Osteoblast (primary cell): ENCODE measurements around the gene ACOD1. TPM values are rescaled to one million over a fixed set of nuclear protein-coding genes. Genes with fewer than 3 reads are reported as not detected.
A peak's percentile ranks its signal among the peaks of the same experiment; 100 is the strongest.
"Not testable (repeated sequence)": the region's sequence is repeated elsewhere in the genome, so short reads cannot be mapped to it uniquely, and the experiment has no call there.

Experiments used
- DNase-seq: peaks from one replicate; pipeline ENCODE4 v3.0.0; 2011; ENCODE audit warnings: low spot score, mixed read lengths; ENCODE audit not compliant: insufficient read length; ENCODE audit errors: missing footprints
- H2AFZ ChIP-seq: 2 replicates; pipeline ENCODE4 v1.6.0; 2011; ENCODE audit warnings: mild to moderate bottlenecking, low read length
- H3K27ac ChIP-seq: 2 replicates; pipeline ENCODE4 v1.5.1; 2011; ENCODE audit warnings: mild to moderate bottlenecking, low read depth, low read length, moderate library complexity
- H3K27me3 ChIP-seq: 2 replicates; pipeline ENCODE4 v1.6.0; 2012; ENCODE audit warnings: mild to moderate bottlenecking, control low read depth, inconsistent platforms, low read length, moderate library complexity; ENCODE audit not compliant: insufficient read depth
- H3K36me3 ChIP-seq: 2 replicates; pipeline ENCODE4 v1.5.1; 2011; ENCODE audit warnings: mild to moderate bottlenecking, low read length, control low read depth, moderate library complexity; ENCODE audit not compliant: insufficient read depth
- H3K4me1 ChIP-seq: 2 replicates; pipeline ENCODE4 v1.5.1; 2011; ENCODE audit warnings: mild to moderate bottlenecking, low read length, control low read depth, moderate library complexity; ENCODE audit not compliant: insufficient read depth
- H3K4me2 ChIP-seq: 2 replicates; pipeline ENCODE4 v1.6.0; 2011; ENCODE audit warnings: mild to moderate bottlenecking, low read length; ENCODE audit not compliant: insufficient read depth
- H3K4me3 ChIP-seq: fragments of 200-600 bp; sonication (generic); 3 replicates; pipeline ENCODE4 v1.5.1; 2012; ENCODE audit warnings: mild to moderate bottlenecking, low read length, inconsistent platforms; ENCODE audit not compliant: insufficient read depth
- H3K79me2 ChIP-seq: 2 replicates; pipeline ENCODE4 v1.6.0; 2012; ENCODE audit warnings: mild to moderate bottlenecking, low read length, control low read depth, inconsistent platforms; ENCODE audit not compliant: insufficient read depth
- H3K9me3 ChIP-seq: 2 replicates; pipeline ENCODE4 v1.5.1; 2011; ENCODE audit warnings: low read depth, low read length, control low read depth
- H4K20me1 ChIP-seq: 2 replicates; pipeline ENCODE4 v1.6.0; 2012; ENCODE audit warnings: mild to moderate bottlenecking, low read length, control low read depth; ENCODE audit not compliant: insufficient read depth
- total RNA-seq: library from RNA; depleted of rRNA; stranded (reverse); fragments of >200 nt; gene quantifications from 2 replicates; pipeline ENCODE4 v1.2.3, GENCODE V29; 2012
- TF ChIP-seq, protein P1 (sequence below): IDR thresholded peaks from 2 replicates; pipeline ENCODE4 v1.5.1; 2011; ENCODE audit warnings: mild to moderate bottlenecking, low read depth, low read length, moderate library complexity; ENCODE audit errors: extremely low read depth

The ACOD1 gene
- total RNA-seq = not detected in 2 replicates

DNA sequence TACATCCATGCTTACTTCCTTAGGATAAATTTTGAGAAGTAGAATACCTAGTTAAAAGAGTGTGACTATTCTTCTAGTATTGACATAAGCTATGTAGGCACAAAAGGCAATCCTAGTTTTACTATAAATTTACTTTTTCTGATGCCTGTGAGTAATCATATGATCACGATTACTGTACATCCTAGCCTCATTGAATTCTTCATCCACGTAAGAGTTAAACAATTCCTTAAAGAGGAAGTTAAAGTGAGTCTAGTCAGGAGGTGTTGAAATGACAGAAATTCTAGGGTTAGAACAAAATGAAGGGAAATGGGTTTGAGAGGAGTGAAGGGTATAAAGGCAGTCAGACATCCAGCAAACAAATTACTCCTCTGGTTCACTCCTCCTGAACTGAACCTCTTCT lies at the start of gene ACOD1:
ACOD1 (plus strand) TSS at position 363 of the 400 bp plus-strand sequence. CDS start 48 bp downstream, outside the sequence.
- Histone ChIP-seq H3K79me2 (no peaks in the 10 kb centered on the region), H4K20me1 (no peaks in the 10 kb centered on the region), H3K27me3 (peaks cover 3% of the 10 kb centered on the region)

DNA sequence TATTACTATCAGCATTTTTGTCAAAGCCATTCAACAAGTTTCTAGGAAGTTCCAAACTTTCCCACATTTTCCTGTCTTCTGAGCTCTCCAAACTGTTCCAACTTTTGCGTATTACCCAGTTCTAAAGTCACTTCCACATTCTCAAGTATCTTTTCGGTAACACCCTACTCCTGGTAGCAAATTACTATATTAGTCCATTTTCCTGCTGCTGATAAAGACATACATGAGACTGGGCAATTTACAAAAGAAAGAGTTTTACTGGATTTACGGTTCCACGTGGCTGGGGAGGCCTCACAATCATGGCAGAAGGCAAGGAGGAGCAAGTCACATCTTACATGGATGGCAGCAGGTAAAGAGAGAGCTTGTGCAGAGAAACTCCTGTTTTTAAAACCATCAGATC lies 49.2 kb upstream of the ACOD1 start:
- not testable (repeated sequence) for H3K4me2 ChIP-seq, H4K20me1 ChIP-seq, H3K79me2 ChIP-seq, H3K36me3 ChIP-seq, H3K27ac ChIP-seq, H3K4me1 ChIP-seq, H3K4me3 ChIP-seq, H2AFZ ChIP-seq, DNase-seq, H3K9me3 ChIP-seq
- H3K27me3 ChIP-seq = peaks cover 25% of the 10 kb centered on the region

More for the DNA sequence above, at the start of gene ACOD1:
- TF ChIP-seq, protein P1, sequence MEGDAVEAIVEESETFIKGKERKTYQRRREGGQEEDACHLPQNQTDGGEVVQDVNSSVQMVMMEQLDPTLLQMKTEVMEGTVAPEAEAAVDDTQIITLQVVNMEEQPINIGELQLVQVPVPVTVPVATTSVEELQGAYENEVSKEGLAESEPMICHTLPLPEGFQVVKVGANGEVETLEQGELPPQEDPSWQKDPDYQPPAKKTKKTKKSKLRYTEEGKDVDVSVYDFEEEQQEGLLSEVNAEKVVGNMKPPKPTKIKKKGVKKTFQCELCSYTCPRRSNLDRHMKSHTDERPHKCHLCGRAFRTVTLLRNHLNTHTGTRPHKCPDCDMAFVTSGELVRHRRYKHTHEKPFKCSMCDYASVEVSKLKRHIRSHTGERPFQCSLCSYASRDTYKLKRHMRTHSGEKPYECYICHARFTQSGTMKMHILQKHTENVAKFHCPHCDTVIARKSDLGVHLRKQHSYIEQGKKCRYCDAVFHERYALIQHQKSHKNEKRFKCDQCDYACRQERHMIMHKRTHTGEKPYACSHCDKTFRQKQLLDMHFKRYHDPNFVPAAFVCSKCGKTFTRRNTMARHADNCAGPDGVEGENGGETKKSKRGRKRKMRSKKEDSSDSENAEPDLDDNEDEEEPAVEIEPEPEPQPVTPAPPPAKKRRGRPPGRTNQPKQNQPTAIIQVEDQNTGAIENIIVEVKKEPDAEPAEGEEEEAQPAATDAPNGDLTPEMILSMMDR = no peak
- Histone ChIP-seq H3K4me1 (peaks cover 12% of the 10 kb centered on the region), H2AFZ (no peak within 1 kb of the TSS), H3K27ac (no peak within 1 kb of the TSS), H3K36me3 (no peaks in the 10 kb centered on the region), H3K9me3 (no peaks in the 10 kb centered on the region), H3K4me3 (no peak within 1 kb of the TSS), H3K4me2 (no peak within 1 kb of the TSS)
- DNase-seq = no peak

DNA sequence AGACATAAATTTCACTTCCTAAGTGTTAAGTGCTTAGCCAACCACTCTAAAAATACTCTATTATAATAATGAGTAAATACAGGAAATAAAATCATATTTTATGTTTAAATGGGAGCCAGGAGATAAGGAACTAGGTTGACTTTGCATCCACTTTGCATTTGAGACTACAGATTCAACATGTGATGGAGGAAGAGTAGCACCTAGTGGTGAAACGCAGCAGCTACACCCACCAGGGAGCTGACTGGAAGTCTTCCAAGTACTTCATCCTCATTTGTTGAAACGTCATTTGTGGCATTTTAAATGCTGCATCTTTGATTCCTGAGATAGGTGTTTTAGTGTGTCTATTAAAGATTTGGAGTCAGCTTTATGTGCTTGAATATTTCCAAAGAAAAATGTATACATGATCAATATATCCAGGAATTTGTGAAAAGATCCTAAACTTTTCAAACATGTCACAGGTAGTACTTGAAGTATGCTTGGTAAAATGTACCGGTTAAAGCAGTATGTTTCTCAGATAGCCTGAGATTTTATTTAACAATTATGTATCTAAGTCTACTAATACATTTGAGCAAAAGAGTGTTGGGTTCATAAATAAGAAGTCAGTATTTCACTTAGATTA lies 44.7 kb upstream of the ACOD1 start:
- no peaks in the 10 kb centered on the region for H3K9me3 ChIP-seq
- H3K27me3 ChIP-seq = peaks cover 32% of the 10 kb centered on the region
- no peaks in the 10 kb centered on the region for H3K79me2 ChIP-seq
- H3K4me1 ChIP-seq = no peaks in the 10 kb centered on the region
- H3K4me2 ChIP-seq = no peak overlapping the region
- H3K4me3 ChIP-seq = no peak overlapping the region
- H4K20me1 ChIP-seq = no peaks in the 10 kb centered on the region
- no peak overlapping the region for H3K27ac ChIP-seq
- no peak overlapping the region for H2AFZ ChIP-seq
- TF ChIP-seq, protein P1 = peak; percentile 100
- no peak for DNase-seq
- H3K36me3 ChIP-seq = no peaks in the 10 kb centered on the region

DNA sequence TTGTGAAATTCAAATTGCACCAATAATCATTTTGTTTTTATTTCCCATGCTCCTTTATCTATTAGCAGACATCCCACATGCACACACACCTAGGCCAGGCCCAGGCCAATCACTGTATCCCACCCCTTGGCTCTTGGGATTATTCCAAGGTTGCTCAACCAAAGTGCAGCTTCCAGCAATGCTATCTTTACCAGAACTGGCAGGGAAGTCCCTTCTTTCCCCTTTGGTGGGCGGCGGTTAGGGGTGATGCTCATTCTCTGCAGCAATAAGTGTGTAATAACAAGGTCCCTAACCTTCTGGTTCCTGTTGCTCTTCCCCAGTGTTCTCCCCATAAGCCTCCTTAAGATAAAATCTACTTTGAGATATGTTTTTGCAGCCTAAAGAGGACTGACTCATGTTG lies 43.8 kb upstream of the ACOD1 start:
- Histone ChIP-seq H3K79me2 (no peaks in the 10 kb centered on the region), H3K4me1 (no peaks in the 10 kb centered on the region), H3K36me3 (no peaks in the 10 kb centered on the region), H4K20me1 (no peaks in the 10 kb centered on the region), H3K4me3 (no peak overlapping the region), H3K27ac (no peak overlapping the region), H2AFZ (no peak overlapping the region), H3K9me3 (no peaks in the 10 kb centered on the region), H3K27me3 (peaks cover 32% of the 10 kb centered on the region), H3K4me2 (no peak overlapping the region)
- no peak for DNase-seq
- TF ChIP-seq, protein P1 = no peak
